T-helper 2 cell treated with Interferon-gamma antibody and Interleukin-4, amounts not matched to agents 100 ng/mL and 5 ng/mL, for 36 hours (primary cell): ENCODE data around the gene AWAT2. TPM values are rescaled to one million over a fixed set of nuclear protein-coding genes. Genes with fewer than 3 reads are reported as not detected.
"Not testable (repeated sequence)": the region's sequence is repeated elsewhere in the genome, so short reads cannot be mapped to it uniquely, and the experiment has no call there.

Source experiments
- intact Hi-C: fragments of 100-400 bp; cut with micrococcal nuclease; formaldehyde crosslinking; loops from one replicate; pipeline ENCODE4 v1.15.1; 2023
- total RNA-seq: library from RNA; stranded (reverse); gene quantifications from 2 replicates; pipeline ENCODE4 v1.2.3, GENCODE V29; 2022

The AWAT2 gene
- total RNA-seq, 1 donor from 2014 or later: not detected

DNA sequence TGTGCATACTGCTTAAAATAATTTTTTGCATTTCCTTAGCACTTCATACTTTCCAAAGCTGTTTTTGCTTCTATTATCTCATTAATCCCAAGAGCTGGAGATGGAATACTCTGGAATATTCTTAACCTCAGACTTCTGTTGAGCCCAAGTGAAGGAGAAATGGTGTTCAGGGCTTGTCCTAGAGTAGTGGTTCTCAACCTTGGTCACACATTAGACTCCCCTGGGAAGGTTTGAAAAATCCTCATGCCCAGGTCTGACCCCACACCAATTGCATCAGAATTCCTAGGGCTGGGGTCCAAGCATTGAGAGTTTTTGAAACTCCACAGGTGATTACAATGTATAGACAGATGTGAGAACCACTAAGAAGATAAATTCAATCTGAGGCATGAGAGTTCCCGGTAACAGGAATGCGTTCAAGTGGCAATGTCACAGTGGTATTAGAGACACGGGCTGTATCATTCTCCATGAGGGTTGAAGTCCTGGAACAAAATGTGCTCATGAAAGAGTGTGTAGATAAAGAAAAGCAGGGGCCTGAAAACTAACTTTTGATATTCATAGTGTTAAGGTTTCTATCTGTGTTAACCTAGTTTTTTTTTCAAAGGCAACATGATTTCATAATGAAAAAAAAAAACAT is 47.9 kb downstream of the AWAT2 start:
- intact Hi-C loops: no loop called here

DNA sequence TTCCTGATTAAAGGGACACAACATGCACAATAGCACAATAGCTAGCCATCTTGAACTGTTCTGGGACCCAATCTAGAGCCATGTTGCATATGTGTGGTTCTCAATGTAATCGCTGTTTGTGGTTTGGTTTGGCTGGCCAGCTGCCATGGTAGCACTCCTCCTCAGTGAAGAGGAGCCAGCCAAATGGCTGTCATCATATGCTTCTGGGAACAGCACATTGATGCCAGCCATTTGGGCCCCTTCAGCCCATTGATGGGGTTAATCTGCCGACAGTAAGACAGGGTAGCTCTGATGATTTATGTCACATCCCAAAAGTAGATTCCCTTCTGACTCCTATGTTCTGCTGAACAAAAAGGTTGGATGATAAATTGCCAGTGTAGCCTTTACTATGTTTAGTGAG is 48.5 kb downstream of the AWAT2 start:
- intact Hi-C loops: no loop called here

DNA sequence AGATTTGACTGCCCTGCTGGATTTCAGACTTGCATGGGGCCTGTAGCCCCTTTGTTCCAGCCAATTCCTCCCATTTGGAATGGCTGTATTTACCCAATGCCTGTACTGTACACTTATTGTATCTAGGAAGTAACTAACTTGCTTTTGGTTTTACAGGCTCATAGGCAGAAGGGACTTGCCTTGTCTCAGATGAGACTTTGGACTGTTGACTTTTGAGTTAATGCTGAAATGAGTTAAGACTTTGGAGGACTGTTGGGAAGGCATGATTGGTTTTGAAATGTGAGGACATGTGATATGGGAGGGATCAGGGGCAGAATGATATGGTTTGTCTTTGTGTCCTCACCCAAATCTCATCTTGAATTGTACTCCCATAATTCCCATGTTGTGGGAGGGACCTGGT is 51.4 kb downstream of the AWAT2 start:
- intact Hi-C loops: not testable (repeated sequence)

DNA sequence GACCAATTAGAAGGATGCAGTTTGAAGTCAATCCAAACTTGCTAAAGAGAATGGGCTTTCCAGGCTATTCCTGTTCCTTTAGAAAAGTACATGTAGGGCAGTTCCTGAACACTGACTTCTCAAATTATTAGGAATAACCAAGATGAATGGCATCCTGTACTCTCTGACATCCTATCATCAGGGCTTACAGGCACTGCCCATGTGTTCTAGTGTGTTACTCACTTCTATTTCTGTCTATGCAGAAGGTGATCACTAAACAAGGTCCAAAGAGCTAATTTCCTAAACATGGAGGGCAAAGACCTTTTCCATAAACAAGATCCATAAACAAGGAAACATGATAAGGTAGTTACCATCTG is 53.6 kb downstream of the AWAT2 start:
- intact Hi-C loops: no loop called here

DNA sequence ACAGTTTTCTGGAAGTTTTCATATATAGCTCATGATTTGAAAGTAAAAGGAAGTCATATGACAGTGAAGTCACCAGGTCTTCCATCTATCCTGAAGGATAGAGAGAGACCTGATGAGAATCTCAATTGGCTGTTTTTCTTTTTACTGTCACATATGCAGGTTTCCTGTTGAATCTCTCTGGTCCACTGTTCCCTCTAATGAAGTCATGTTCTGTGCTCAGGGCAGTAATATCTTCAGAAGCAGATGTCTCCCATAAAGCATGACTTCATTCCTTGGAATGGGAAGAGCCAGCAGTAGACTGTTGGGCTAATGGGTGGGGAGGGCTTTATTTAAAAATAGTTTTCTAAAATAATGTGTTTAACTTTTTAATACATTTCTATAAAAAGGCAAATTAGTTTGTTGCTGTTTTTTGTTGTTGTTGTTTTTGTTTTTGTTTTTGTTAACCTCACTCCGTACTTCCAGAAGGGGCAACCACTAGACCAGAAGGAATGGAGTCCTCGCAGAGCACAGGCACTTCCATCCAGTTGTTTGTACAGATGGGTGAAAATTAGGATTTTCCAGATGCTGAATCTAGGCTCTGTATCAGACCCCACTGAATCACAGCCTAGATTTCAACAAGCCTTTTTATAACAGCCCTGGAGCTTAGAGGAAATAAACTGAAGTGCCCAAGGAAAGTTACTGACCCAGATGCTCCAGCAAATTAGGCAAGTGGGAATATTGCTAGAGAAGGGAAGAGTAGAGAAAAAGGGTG is 54.2 kb downstream of the AWAT2 start:
- intact Hi-C loops: no loop called here

DNA sequence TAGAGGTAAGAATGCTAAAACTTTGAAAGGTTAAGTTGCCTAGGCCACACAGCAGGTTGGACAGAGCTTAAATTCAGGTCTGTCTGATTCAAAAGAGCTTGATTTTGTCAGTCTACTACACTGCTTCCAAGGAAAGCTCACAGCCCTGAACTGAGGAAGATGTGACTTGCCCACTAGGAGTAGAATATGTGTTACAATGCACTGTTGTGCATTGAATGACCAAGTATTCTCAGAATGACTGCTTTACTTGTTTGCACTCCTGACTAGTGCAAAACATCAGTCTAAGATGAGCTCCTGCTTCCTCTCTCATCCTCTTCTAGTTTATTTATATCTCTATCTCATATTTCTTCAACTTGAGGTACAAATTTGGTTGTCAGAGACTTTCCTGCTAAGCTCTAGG is 56.2 kb downstream of the AWAT2 start:
- intact Hi-C loops: no loop called here

DNA sequence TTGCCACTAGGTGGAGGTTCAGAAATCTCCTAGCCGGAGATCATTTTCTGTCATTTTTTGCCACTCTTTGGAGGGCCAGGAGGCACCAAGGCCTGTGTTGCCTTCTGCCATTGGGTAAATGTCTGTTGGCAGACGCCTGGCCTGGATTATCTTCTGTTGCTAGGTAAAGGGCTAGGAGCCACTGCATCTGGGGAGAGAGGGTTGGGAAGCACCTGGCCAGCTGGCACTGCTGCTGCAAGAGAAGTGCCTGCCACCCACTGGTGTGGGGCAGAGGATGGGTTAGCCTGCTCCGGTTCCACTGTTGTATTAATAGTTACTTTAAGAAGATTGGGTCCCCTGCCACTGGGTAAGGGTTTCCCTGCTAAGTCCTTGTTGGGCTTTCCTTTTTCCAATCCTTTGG is 58.1 kb downstream of the AWAT2 start:
- intact Hi-C loops: no loop called here

Other genes with a start within 250 kb of the AWAT2 start
- not detected in 2 replicates for gene OTUD6A, start 12.5 kb upstream of the AWAT2 start, total RNA-seq
- gene IGBP1, start 83.5 kb upstream of the AWAT2 start, total RNA-seq: 40.6 and 43.8 TPM in 2 replicates
- gene DGAT2L6, start 127.5 kb upstream of the AWAT2 start, total RNA-seq: not detected in 2 replicates
- gene AWAT1, start 184.7 kb upstream of the AWAT2 start, total RNA-seq: not detected in 2 replicates
- gene P2RY4, start 210.3 kb upstream of the AWAT2 start, total RNA-seq: 0.20 and 0.34 TPM in 2 replicates
- not detected in 2 replicates for gene ARR3, start 218.4 kb upstream of the AWAT2 start, total RNA-seq
- gene RAB41, start 232.2 kb upstream of the AWAT2 start, total RNA-seq: not detected in 2 replicates
- 34.7 and 35.5 TPM in 2 replicates for gene PDZD11, start 240.0 kb upstream of the AWAT2 start, total RNA-seq
- 32.2 and 33.7 TPM in 2 replicates for gene KIF4A, start 240.2 kb upstream of the AWAT2 start, total RNA-seq